H9 (cell line): ENCODE data around the gene FBXL2. TPM values are rescaled to one million over a fixed set of nuclear protein-coding genes. Genes with fewer than 3 reads are reported as not detected.

Experiments used
- DNase-seq: peaks from one replicate; pipeline ENCODE4 v3.0.0-alpha.2; 2017
- H2AFZ ChIP-seq: one replicate; pipeline ENCODE4 v1.6.1; 2013; ENCODE audit warnings: mild to moderate bottlenecking, low read length, control low read depth, moderate library complexity
- H2AK5ac ChIP-seq: 2 replicates; pipeline ENCODE4 v1.6.1; 2013; ENCODE audit warnings: low read length, control low read depth, mixed read lengths; ENCODE audit not compliant: insufficient read length
- H2BK120ac ChIP-seq: one replicate; pipeline ENCODE4 v1.6.1; 2013; ENCODE audit warnings: low read depth, mild to moderate bottlenecking, low read length, control low read depth, inconsistent platforms; ENCODE audit not compliant: poor library complexity, severe bottlenecking
- H2BK12ac ChIP-seq: 2 replicates; pipeline ENCODE4 v1.6.1; 2013; ENCODE audit warnings: low read length, control low read depth, mixed read lengths, low read depth; ENCODE audit not compliant: insufficient read length
- H2BK15ac ChIP-seq: 2 replicates; pipeline ENCODE4 v1.6.1; 2013; ENCODE audit warnings: low read depth, low read length, control low read depth
- H2BK20ac ChIP-seq: one replicate; pipeline ENCODE4 v1.6.1; 2013; ENCODE audit warnings: low read depth, mild to moderate bottlenecking, low read length, control low read depth, inconsistent platforms; ENCODE audit not compliant: poor library complexity, severe bottlenecking
- H2BK5ac ChIP-seq: 2 replicates; pipeline ENCODE4 v1.6.1; 2013; ENCODE audit warnings: low read length, control low read depth, mixed read lengths; ENCODE audit not compliant: insufficient read length
- H3K14ac ChIP-seq: 2 replicates; pipeline ENCODE4 v1.6.1; 2013; ENCODE audit warnings: low read length, control low read depth; ENCODE audit not compliant: insufficient read depth
- H3K18ac ChIP-seq: 2 replicates; pipeline ENCODE4 v1.6.1; 2013; ENCODE audit warnings: low read depth, mild to moderate bottlenecking, mixed read lengths, low read length, control low read depth; ENCODE audit not compliant: insufficient read length
- H3K23ac ChIP-seq: 2 replicates; pipeline ENCODE4 v1.6.1; 2013; ENCODE audit warnings: low read length, control low read depth, mixed read lengths, low read depth; ENCODE audit not compliant: insufficient read length
- H3K23me2 ChIP-seq: 2 replicates; pipeline ENCODE4 v1.6.1; 2013; ENCODE audit warnings: low read depth, mild to moderate bottlenecking, mixed read lengths, low read length, control low read depth; ENCODE audit not compliant: insufficient read length, poor library complexity, severe bottlenecking
- H3K27ac ChIP-seq: 2 replicates; pipeline ENCODE4 v1.5.1; 2013; ENCODE audit warnings: low read length, control low read depth, mixed read lengths, low read depth; ENCODE audit not compliant: insufficient read length
- H3K27me3 ChIP-seq: 2 replicates; pipeline ENCODE4 v1.6.1; 2013; ENCODE audit warnings: low read length, control low read depth, inconsistent platforms; ENCODE audit not compliant: insufficient read depth
- H3K4ac ChIP-seq: 2 replicates; pipeline ENCODE4 v1.6.1; 2013; ENCODE audit warnings: low read depth, mild to moderate bottlenecking, control low read depth, inconsistent platforms, low read length, moderate library complexity
- H3K4me1 ChIP-seq: 2 replicates; pipeline ENCODE4 v1.6.1; 2013; ENCODE audit warnings: low read length, control low read depth, inconsistent platforms; ENCODE audit not compliant: insufficient read depth
- H3K4me2 ChIP-seq: 2 replicates; pipeline ENCODE4 v1.6.1; 2013; ENCODE audit warnings: low read length, control low read depth, mixed read lengths; ENCODE audit not compliant: insufficient read length, insufficient read depth
- H3K56ac ChIP-seq: 2 replicates; pipeline ENCODE4 v1.6.1; 2013; ENCODE audit warnings: low read depth, mild to moderate bottlenecking, mixed read lengths, low read length, control low read depth; ENCODE audit not compliant: insufficient read length
- H3K79me1 ChIP-seq: 2 replicates; pipeline ENCODE4 v1.6.1; 2013; ENCODE audit warnings: low read depth, mild to moderate bottlenecking, moderate library complexity, low read length, control low read depth, inconsistent platforms; ENCODE audit not compliant: insufficient read depth, poor library complexity, severe bottlenecking
- H3K79me2 ChIP-seq: 2 replicates; pipeline ENCODE4 v1.6.1; 2013; ENCODE audit warnings: low read length, control low read depth, inconsistent platforms; ENCODE audit not compliant: insufficient read depth
- H3K9ac ChIP-seq: 2 replicates; pipeline ENCODE4 v1.6.1; 2013; ENCODE audit warnings: low read length, control low read depth, mixed read lengths; ENCODE audit not compliant: insufficient read length; ENCODE audit errors: extremely low read depth
- H3K9me3 ChIP-seq: one replicate; pipeline ENCODE4 v1.6.1; 2013; ENCODE audit warnings: low read depth, low read length, inconsistent platforms; ENCODE audit not compliant: control insufficient read depth
- H3T11ph ChIP-seq: one replicate; pipeline ENCODE4 v1.6.1; 2013; ENCODE audit warnings: mild to moderate bottlenecking, low read length, control low read depth, inconsistent platforms
- H4K20me1 ChIP-seq: one replicate; pipeline ENCODE4 v1.6.1; 2013; ENCODE audit not compliant: control insufficient read depth, insufficient read length, insufficient read depth
- H4K5ac ChIP-seq: 2 replicates; pipeline ENCODE4 v1.6.1; 2013; ENCODE audit warnings: low read depth, mild to moderate bottlenecking, mixed read lengths, low read length, control low read depth; ENCODE audit not compliant: insufficient read length
- H4K8ac ChIP-seq: replicated peaks from 2 replicates; pipeline ENCODE4 v1.6.1; 2013; ENCODE audit warnings: low read length, control low read depth, mixed read lengths, low read depth; ENCODE audit not compliant: insufficient read length
- H4K91ac ChIP-seq: 2 replicates; pipeline ENCODE4 v1.6.1; 2013; ENCODE audit warnings: low read depth, mild to moderate bottlenecking, moderate library complexity, mixed read lengths, low read length, control low read depth; ENCODE audit not compliant: insufficient read length
- H3K27ac Mint-ChIP-seq, 3 experiments: 2 replicates in 2 of 3; 3 replicates in 1 of 3; pipeline ENCODE4 v1.8.0; 2020 to 2021; ENCODE audit warnings: mixed read lengths in 3 of 3, mild to moderate bottlenecking in 1 of 3, moderate library complexity in 1 of 3
- H3K27me3 Mint-ChIP-seq: 2 replicates; pipeline ENCODE4 v1.8.0; 2021; ENCODE audit warnings: low read depth, mild to moderate bottlenecking, moderate library complexity, mixed read lengths
- H3K36me3 Mint-ChIP-seq, 3 experiments: 2 replicates in 2 of 3; 3 replicates in 1 of 3; pipeline ENCODE4 v1.8.0; 2020 to 2021; ENCODE audit warnings: low read depth in 3 of 3, mixed read lengths in 3 of 3; ENCODE audit not compliant: insufficient read depth in 1 of 3
- H3K4me1 Mint-ChIP-seq, 2 experiments: 2 replicates each; pipeline ENCODE4 v1.8.0; 2020; ENCODE audit warnings: mixed read lengths in 2 of 2
- H3K4me3 Mint-ChIP-seq, 2 experiments: 2 replicates in 1 of 2; 3 replicates in 1 of 2; pipeline ENCODE4 v1.8.0; 2020 to 2021; ENCODE audit warnings: mild to moderate bottlenecking in 2 of 2, mixed read lengths in 2 of 2, moderate library complexity in 1 of 2
- H3K9me3 Mint-ChIP-seq, 2 experiments: 2 replicates in 1 of 2; 3 replicates in 1 of 2; pipeline ENCODE4 v1.8.0; 2020; ENCODE audit warnings: mild to moderate bottlenecking in 2 of 2, mixed read lengths in 2 of 2, moderate library complexity in 1 of 2
- CTCF ChIP-seq: fragments of 200-600 bp; sonication (generic); conservative IDR thresholded peaks from 3 replicates; pipeline ENCODE4 v1.8.0; 2021; ENCODE audit warnings: antibody characterized with exemption, mild to moderate bottlenecking
- total RNA-seq: library from RNA; stranded (reverse); gene quantifications from 2 replicates; pipeline ENCODE4 v1.2.1, GENCODE V29; 2021

The FBXL2 gene
- total RNA-seq, 1 experiment from 2014 or later = 2.7 TPM

- no peak overlapping the region for H2BK5ac ChIP-seq
- H2BK15ac ChIP-seq = no peak overlapping the region
- no peak overlapping the region for H3K27ac ChIP-seq
- no peaks in the 10 kb centered on the region for H3K9me3 ChIP-seq
- H3K79me1 ChIP-seq = no peaks in the 10 kb centered on the region
- no peak overlapping the region for H3K23ac ChIP-seq
- no peak overlapping the region for H3K9ac ChIP-seq
- H3K18ac ChIP-seq = no peak overlapping the region
- H3K27me3 Mint-ChIP-seq = no peaks in the 10 kb centered on the region
- H3K4ac ChIP-seq = no peak overlapping the region
- no peak overlapping the region for H2BK120ac ChIP-seq
- peaks cover 10% of the 10 kb centered on the region in 2 experiments for H3K4me1 Mint-ChIP-seq
- no peak overlapping the region for H3T11ph ChIP-seq
- no peak overlapping the region for H3K4me2 ChIP-seq
- no peak for TF ChIP-seq CTCF
- no peak overlapping the region for H3K4me3 Mint-ChIP-seq
- H2AFZ ChIP-seq = no peak overlapping the region
- H4K5ac ChIP-seq = no peak overlapping the region
- H3K9me3 Mint-ChIP-seq = no peaks in the 10 kb centered on the region
- H3K14ac ChIP-seq = no peak overlapping the region
- no peak overlapping the region for H2BK20ac ChIP-seq
- no peaks in the 10 kb centered on the region for H4K20me1 ChIP-seq
- no peak for DNase-seq
- H4K8ac ChIP-seq = no peak overlapping the region
- no peaks in the 10 kb centered on the region for H3K27me3 ChIP-seq
- H3K4me1 ChIP-seq = no peaks in the 10 kb centered on the region
- no peak overlapping the region for H3K56ac ChIP-seq
- no peak overlapping the region for H4K91ac ChIP-seq
- H2AK5ac ChIP-seq = no peak overlapping the region
- H3K27ac Mint-ChIP-seq = peak overlapping the region in 1 of 3 experiments; percentile 39; a peak in 2 of 7 replicates
- H3K36me3 Mint-ChIP-seq = no peaks in the 10 kb centered on the region
- no peak overlapping the region for H2BK12ac ChIP-seq
- H3K23me2 ChIP-seq = no peaks in the 10 kb centered on the region
- no peaks in the 10 kb centered on the region for H3K79me2 ChIP-seq
Measured at GRCh38 chr3:33364060-33364459, 86.8 kb downstream of the FBXL2 start.
